Progenitor cell of endocrine pancreas (in vitro differentiated cells): ENCODE measurements around the gene FHOD3. TPM values are rescaled to one million over a fixed set of nuclear protein-coding genes. Genes with fewer than 3 reads are reported as not detected.

Experiments used
- DNase-seq: peaks from one replicate; pipeline ENCODE4 v3.0.0; 2021; ENCODE audit warnings: low spot score; ENCODE audit not compliant: unreplicated experiment
- H3K27ac Mint-ChIP-seq: 2 replicates; pipeline ENCODE4 v1.8.0; 2021; ENCODE audit warnings: mild to moderate bottlenecking, moderate library complexity, mixed read lengths
- H3K27me3 Mint-ChIP-seq: 2 replicates; pipeline ENCODE4 v1.8.0; 2021; ENCODE audit warnings: mixed read lengths
- H3K36me3 Mint-ChIP-seq: 2 replicates; pipeline ENCODE4 v1.8.0; 2022; ENCODE audit warnings: mixed read lengths; ENCODE audit not compliant: insufficient read depth
- H3K4me1 Mint-ChIP-seq: 2 replicates; pipeline ENCODE4 v1.8.0; 2021; ENCODE audit warnings: low read depth, mixed read lengths
- H3K4me3 Mint-ChIP-seq: 2 replicates; pipeline ENCODE4 v1.8.0; 2021; ENCODE audit warnings: low read depth, mild to moderate bottlenecking, moderate library complexity, mixed read lengths
- H3K9me3 Mint-ChIP-seq: 2 replicates; pipeline ENCODE4 v1.8.0; 2021; ENCODE audit warnings: low read depth, mixed read lengths
- CTCF ChIP-seq: fragments of 200-600 bp; sonication (generic); IDR thresholded peaks from one replicate; pipeline ENCODE4 v1.5.0; 2021; ENCODE audit warnings: antibody characterized with exemption, mild to moderate bottlenecking; ENCODE audit not compliant: unreplicated experiment
- total RNA-seq: library from RNA; stranded (reverse); gene quantifications from 2 replicates; pipeline ENCODE4 v1.2.1, GENCODE V29; 2021

FHOD3 gene
- total RNA-seq, 1 donor from 2014 or later = 1.6 TPM

- Mint-ChIP-seq H3K4me1 (peaks cover 2% of the 10 kb centered on the region), H3K9me3 (no peaks in the 10 kb centered on the region), H3K27ac (no peak overlapping the region), H3K4me3 (no peak overlapping the region), H3K36me3 (no peaks in the 10 kb centered on the region), H3K27me3 (peaks cover 3% of the 10 kb centered on the region)
- TF ChIP-seq CTCF = peak; percentile 45
- no peak for DNase-seq
These were observed 114.2 kb downstream of the FHOD3 start for GRCh38 chr18:36411745-36412168.

- DNase-seq = no peak
- Mint-ChIP-seq H3K36me3 (no peaks in the 10 kb centered on the region), H3K4me1 (peaks cover 2% of the 10 kb centered on the region), H3K4me3 (no peak overlapping the region), H3K27me3 (peaks cover 3% of the 10 kb centered on the region), H3K27ac (no peak overlapping the region), H3K9me3 (no peaks in the 10 kb centered on the region)
- peak; percentile 48 for TF ChIP-seq CTCF
These were observed 115.3 kb downstream of the FHOD3 start for GRCh38 chr18:36412778-36413177.

GRCh38 chr18:36415171-36415570, 117.7 kb downstream of the FHOD3 start:
- no peak for DNase-seq
- peaks cover 3% of the 10 kb centered on the region for H3K27me3 Mint-ChIP-seq
- H3K27ac Mint-ChIP-seq = no peak overlapping the region
- peaks cover 2% of the 10 kb centered on the region for H3K4me1 Mint-ChIP-seq
- H3K36me3 Mint-ChIP-seq = no peaks in the 10 kb centered on the region
- TF ChIP-seq CTCF = no peak
- H3K9me3 Mint-ChIP-seq = no peaks in the 10 kb centered on the region
- no peak overlapping the region for H3K4me3 Mint-ChIP-seq

- H3K4me1 Mint-ChIP-seq = peaks cover 2% of the 10 kb centered on the region
- no peak overlapping the region for H3K4me3 Mint-ChIP-seq
- H3K36me3 Mint-ChIP-seq = no peaks in the 10 kb centered on the region
- no peaks in the 10 kb centered on the region for H3K9me3 Mint-ChIP-seq
- no peak overlapping the region for H3K27ac Mint-ChIP-seq
- no peak for DNase-seq
- peaks cover 3% of the 10 kb centered on the region for H3K27me3 Mint-ChIP-seq
- TF ChIP-seq CTCF = no peak
These were observed 118.1 kb downstream of the FHOD3 start for GRCh38 chr18:36415625-36416024.

- no peak for TF ChIP-seq CTCF
These were observed 121.8 kb downstream of the FHOD3 start for GRCh38 chr18:36419188-36419899.

More at GRCh38 chr18:36419188-36419899, 121.8 kb downstream of the FHOD3 start:
- peaks cover 3% of the 10 kb centered on the region for H3K27me3 Mint-ChIP-seq
- no peaks in the 10 kb centered on the region for H3K36me3 Mint-ChIP-seq
- peaks cover 2% of the 10 kb centered on the region for H3K4me1 Mint-ChIP-seq
- no peaks in the 10 kb centered on the region for H3K9me3 Mint-ChIP-seq
- no peak overlapping the region for H3K4me3 Mint-ChIP-seq
- no peak overlapping the region for H3K27ac Mint-ChIP-seq
- DNase-seq = no peak
